BLaER1 treated with 17β-estradiol and CSF1 and Interleukin-3, amounts not matched to agents 10 nM and 100 nM (cell line): ENCODE results near the gene ANXA3.
"Not testable (repeated sequence)": the region's sequence is repeated elsewhere in the genome, so short reads cannot be mapped to it uniquely, and the experiment has no call there.

Source experiments
- H3K27ac ChIP-seq, 11 experiments: shearing (Covaris generic); formaldehyde crosslinking; 2 replicates each; pipeline ENCODE4 v1.8.1; 2022
- H3K27me3 ChIP-seq, 11 experiments: shearing (Covaris generic); formaldehyde crosslinking; 2 replicates each; pipeline ENCODE4 v1.8.1; 2022
- H3K36me3 ChIP-seq, 11 experiments: shearing (Covaris generic); formaldehyde crosslinking; 2 replicates each; pipeline ENCODE4 v1.8.1; 2022
- H3K4me1 ChIP-seq, 10 experiments: shearing (Covaris generic); formaldehyde crosslinking; 2 replicates each; pipeline ENCODE4 v1.8.1; 2022
- H3K4me2 ChIP-seq, 11 experiments: shearing (Covaris generic); formaldehyde crosslinking; 2 replicates each; pipeline ENCODE4 v1.8.1; 2022
- H3K4me3 ChIP-seq, 10 experiments: shearing (Covaris generic); formaldehyde crosslinking; 2 replicates each; pipeline ENCODE4 v1.8.1; 2022
- H3K9ac ChIP-seq, 11 experiments: shearing (Covaris generic); formaldehyde crosslinking; 2 replicates each; pipeline ENCODE4 v1.8.1; 2022
- H3K9me3 ChIP-seq, 11 experiments: shearing (Covaris generic); formaldehyde crosslinking; replicated peaks in 1 of 11; 2 replicates each; pipeline ENCODE4 v1.8.1; 2022
- H4K20me1 ChIP-seq, 11 experiments: shearing (Covaris generic); formaldehyde crosslinking; 2 replicates each; pipeline ENCODE4 v1.8.1; 2022
- Cebpa-rat ChIP-seq, 11 experiments: shearing (Covaris generic); IDR thresholded peaks; 2 replicates each; pipeline ENCODE4 v1.8.1; 2022

The ANXA3 gene

GRCh38 chr4:78551420-78552351 lies at the start of gene ANXA3:
Gene ANXA3 (plus strand): TSS chr4:78551770. CDS start chr4:78554474, 2,704 bp downstream.
- H3K4me2 ChIP-seq: peak within 1 kb of the TSS; percentile 63 to 84 (median 75)
- H3K36me3 ChIP-seq: no peaks in the 10 kb centered on the region
- H3K27ac ChIP-seq: no peak within 1 kb of the TSS
- peak within 1 kb of the TSS in 6 of 11 experiments; percentile 13 to 54 (median 28); a peak in 5 of 22 replicates for H3K9ac ChIP-seq
- TF ChIP-seq Cebpa-rat (IDR thresholded peaks at IDR 0.05): no peak
- H3K4me1 ChIP-seq: peaks cover 10 to 19% (median 17%) of the 10 kb centered on the region in 10 experiments; a peak in 17 of 20 replicates
- H3K27me3 ChIP-seq: peaks cover 21 to 39% (median 32%) of the 10 kb centered on the region in 11 experiments
- peaks cover 8 to 31% (median 17%) of the 10 kb centered on the region in 11 experiments for H3K9me3 ChIP-seq
- H3K4me3 ChIP-seq: peak within 1 kb of the TSS; percentile 36 to 66 (median 50)
- H4K20me1 ChIP-seq: no peaks in the 10 kb centered on the region

GRCh38 chr4:78506260-78506659 lies 45.3 kb upstream of the ANXA3 start:
- not testable (repeated sequence) for H3K27ac ChIP-seq, H3K36me3 ChIP-seq, H4K20me1 ChIP-seq, H3K9ac ChIP-seq, H3K27me3 ChIP-seq, H3K4me3 ChIP-seq, H3K4me2 ChIP-seq, H3K4me1 ChIP-seq
- H3K9me3 ChIP-seq: peaks cover 0 to 10% (median 6%) of the 10 kb centered on the region in 11 experiments; a peak in 5 of 22 replicates

DNA sequence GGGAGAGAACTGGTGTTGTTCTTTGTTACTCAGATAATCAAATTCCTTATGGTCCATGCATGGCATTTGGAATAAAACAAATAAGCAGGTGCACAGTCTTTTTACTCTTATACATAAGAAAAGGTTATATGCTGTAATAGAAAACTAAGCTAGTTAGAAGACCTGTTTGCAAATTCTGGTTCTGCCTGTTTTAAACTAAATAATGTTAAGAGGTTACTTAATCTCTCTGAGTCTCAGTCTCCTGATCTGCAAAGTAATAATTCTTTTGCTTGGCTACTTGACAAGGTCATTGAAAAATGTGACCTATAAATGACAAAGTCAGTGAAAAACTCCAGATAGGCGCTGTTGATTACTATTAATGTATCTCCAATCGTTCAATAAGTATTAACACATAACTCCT lies 42.5 kb upstream of the ANXA3 start:
- Histone ChIP-seq H3K4me1 (no peaks in the 10 kb centered on the region), H4K20me1 (no peaks in the 10 kb centered on the region), H3K27ac (no peak overlapping the region), H3K4me2 (no peak overlapping the region), H3K4me3 (no peak overlapping the region), H3K27me3 (no peaks in the 10 kb centered on the region; a peak in 1 of 22 replicates), H3K36me3 (no peaks in the 10 kb centered on the region), H3K9me3 (peaks cover 0 to 10% (median 6%) of the 10 kb centered on the region in 11 experiments; a peak in 5 of 22 replicates), H3K9ac (no peak overlapping the region)
- TF ChIP-seq Cebpa-rat (IDR thresholded peaks at IDR 0.05): no peak

GRCh38 chr4:78510108-78510507 lies 41.5 kb upstream of the ANXA3 start:
- no peak for TF ChIP-seq Cebpa-rat (IDR thresholded peaks at IDR 0.05)
- H3K4me2 ChIP-seq: no peak overlapping the region
- H3K4me1 ChIP-seq: no peaks in the 10 kb centered on the region
- H4K20me1 ChIP-seq: no peaks in the 10 kb centered on the region
- no peaks in the 10 kb centered on the region for H3K36me3 ChIP-seq
- no peak overlapping the region for H3K9ac ChIP-seq
- H3K4me3 ChIP-seq: no peak overlapping the region
- H3K27me3 ChIP-seq: no peaks in the 10 kb centered on the region; a peak in 1 of 22 replicates
- no peak overlapping the region for H3K27ac ChIP-seq
- peaks cover 0 to 10% (median 6%) of the 10 kb centered on the region in 11 experiments; a peak in 5 of 22 replicates for H3K9me3 ChIP-seq

- H3K4me1 ChIP-seq: no peaks in the 10 kb centered on the region
- H3K4me2 ChIP-seq: no peak overlapping the region
- no peak overlapping the region for H3K27ac ChIP-seq
- H3K9me3 ChIP-seq: peaks cover 0 to 14% (median 6%) of the 10 kb centered on the region in 11 experiments; a peak in 6 of 22 replicates
- no peaks in the 10 kb centered on the region for H4K20me1 ChIP-seq
- H3K9ac ChIP-seq: no peak overlapping the region
- no peak for TF ChIP-seq Cebpa-rat (IDR thresholded peaks at IDR 0.05)
- no peaks in the 10 kb centered on the region for H3K36me3 ChIP-seq
- H3K4me3 ChIP-seq: no peak overlapping the region
- no peaks in the 10 kb centered on the region; a peak in 1 of 22 replicates for H3K27me3 ChIP-seq
Measured at GRCh38 chr4:78510681-78511080, 40.9 kb upstream of the ANXA3 start.

- H3K36me3 ChIP-seq: no peaks in the 10 kb centered on the region
- H3K4me3 ChIP-seq: no peak overlapping the region
- peaks cover 0 to 12% (median 0%) of the 10 kb centered on the region in 11 experiments; a peak in 3 of 22 replicates for H3K9me3 ChIP-seq
- no peaks in the 10 kb centered on the region for H4K20me1 ChIP-seq
- no peaks in the 10 kb centered on the region for H3K4me1 ChIP-seq
- H3K4me2 ChIP-seq: no peak overlapping the region
- H3K27me3 ChIP-seq: no peaks in the 10 kb centered on the region; a peak in 1 of 22 replicates
- H3K27ac ChIP-seq: no peak overlapping the region
- no peak overlapping the region for H3K9ac ChIP-seq
- TF ChIP-seq Cebpa-rat (IDR thresholded peaks at IDR 0.05): no peak
Measured at GRCh38 chr4:78512357-78512920, 39.1 kb upstream of the ANXA3 start.

DNA sequence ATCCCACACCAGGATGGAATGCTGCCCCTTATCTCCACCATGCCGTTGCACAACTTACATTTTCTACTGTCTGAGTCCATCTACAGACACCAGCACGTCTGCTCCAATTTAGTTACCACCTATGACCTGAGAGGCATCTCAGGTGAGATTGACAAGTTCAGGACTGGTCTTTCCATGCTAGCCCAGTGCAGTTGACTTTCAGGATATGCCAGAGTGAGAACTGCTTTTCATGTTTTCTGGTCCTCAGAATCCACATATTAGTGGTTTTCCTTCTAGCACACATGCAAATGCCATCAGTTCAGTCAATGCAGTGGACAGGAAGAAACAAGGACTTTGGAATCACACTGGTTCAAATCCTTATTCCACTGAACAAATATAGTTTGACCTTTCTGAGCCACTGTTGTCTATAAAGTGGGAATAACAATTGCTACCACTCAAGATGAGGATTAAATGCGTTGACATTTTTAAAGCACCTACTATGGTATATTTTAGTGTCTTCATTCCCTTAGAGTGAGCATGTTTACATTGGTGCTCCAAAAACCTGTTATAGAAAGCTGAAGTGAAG lies 38.1 kb upstream of the ANXA3 start:
- Histone ChIP-seq H3K9me3 (peaks cover 0 to 12% (median 0%) of the 10 kb centered on the region in 11 experiments; a peak in 3 of 22 replicates), H3K4me1 (no peaks in the 10 kb centered on the region), H3K9ac (no peak overlapping the region), H3K36me3 (no peaks in the 10 kb centered on the region), H3K4me3 (no peak overlapping the region), H3K4me2 (no peak overlapping the region), H3K27me3 (no peaks in the 10 kb centered on the region; a peak in 1 of 22 replicates), H3K27ac (no peak overlapping the region), H4K20me1 (no peaks in the 10 kb centered on the region)
- TF ChIP-seq Cebpa-rat (IDR thresholded peaks at IDR 0.05): no peak

- Histone ChIP-seq H3K36me3 (no peaks in the 10 kb centered on the region), H3K9me3 (peaks cover 0 to 12% (median 0%) of the 10 kb centered on the region in 11 experiments; a peak in 3 of 22 replicates), H3K9ac (no peak overlapping the region), H3K27me3 (no peaks in the 10 kb centered on the region), H3K4me1 (peaks cover 8 to 21% (median 13%) of the 10 kb centered on the region in 10 experiments; a peak in 17 of 20 replicates), H3K4me2 (no peak overlapping the region), H3K27ac (no peak overlapping the region), H3K4me3 (no peak overlapping the region), H4K20me1 (no peaks in the 10 kb centered on the region)
- TF ChIP-seq Cebpa-rat (IDR thresholded peaks at IDR 0.05): no peak
Measured at GRCh38 chr4:78517050-78517652, 34.4 kb upstream of the ANXA3 start.

- H3K4me3 ChIP-seq: no peak overlapping the region
- no peak overlapping the region for H3K27ac ChIP-seq
- peaks cover 0 to 12% (median 0%) of the 10 kb centered on the region in 11 experiments; a peak in 3 of 22 replicates for H3K9me3 ChIP-seq
- no peaks in the 10 kb centered on the region for H4K20me1 ChIP-seq
- no peak for TF ChIP-seq Cebpa-rat (IDR thresholded peaks at IDR 0.05)
- no peak overlapping the region for H3K9ac ChIP-seq
- no peaks in the 10 kb centered on the region for H3K27me3 ChIP-seq
- no peaks in the 10 kb centered on the region for H3K36me3 ChIP-seq
- H3K4me1 ChIP-seq: peaks cover 8 to 21% (median 13%) of the 10 kb centered on the region in 10 experiments; a peak in 17 of 20 replicates
- H3K4me2 ChIP-seq: no peak overlapping the region
Measured at GRCh38 chr4:78518561-78518960, 33.0 kb upstream of the ANXA3 start.
